ENCODE data around the gene FCGR2B.
"Not testable (repeated sequence)": the region's sequence is repeated elsewhere in the genome, so short reads cannot be mapped to it uniquely, and the experiment has no call there.

FCGR2B gene

DNA sequence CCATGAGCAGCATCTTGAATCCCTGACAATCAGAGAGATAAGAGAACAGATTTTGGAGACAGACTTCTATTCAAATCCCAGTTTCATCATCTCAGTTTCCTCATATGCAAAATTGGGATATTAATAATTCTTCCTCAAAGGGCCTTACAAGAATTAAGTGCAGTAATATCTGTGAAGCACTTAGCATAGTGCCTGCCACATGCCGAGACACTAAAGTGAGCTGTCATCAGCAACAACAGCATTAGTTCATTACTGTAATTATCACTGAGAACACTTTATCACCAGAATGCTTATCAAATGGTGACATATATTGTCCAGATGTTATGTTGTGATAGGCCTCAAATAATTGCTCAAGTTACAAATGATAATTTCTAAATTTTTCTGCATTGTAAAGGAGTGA is 57.5 kb downstream of the FCGR2B start:
- TF ChIP-seq ZFX (IDR thresholded peaks at IDR 0.05; ENCODE audit: borderline replicate concordance), result no peak
- TF ChIP-seq, protein P1, sequence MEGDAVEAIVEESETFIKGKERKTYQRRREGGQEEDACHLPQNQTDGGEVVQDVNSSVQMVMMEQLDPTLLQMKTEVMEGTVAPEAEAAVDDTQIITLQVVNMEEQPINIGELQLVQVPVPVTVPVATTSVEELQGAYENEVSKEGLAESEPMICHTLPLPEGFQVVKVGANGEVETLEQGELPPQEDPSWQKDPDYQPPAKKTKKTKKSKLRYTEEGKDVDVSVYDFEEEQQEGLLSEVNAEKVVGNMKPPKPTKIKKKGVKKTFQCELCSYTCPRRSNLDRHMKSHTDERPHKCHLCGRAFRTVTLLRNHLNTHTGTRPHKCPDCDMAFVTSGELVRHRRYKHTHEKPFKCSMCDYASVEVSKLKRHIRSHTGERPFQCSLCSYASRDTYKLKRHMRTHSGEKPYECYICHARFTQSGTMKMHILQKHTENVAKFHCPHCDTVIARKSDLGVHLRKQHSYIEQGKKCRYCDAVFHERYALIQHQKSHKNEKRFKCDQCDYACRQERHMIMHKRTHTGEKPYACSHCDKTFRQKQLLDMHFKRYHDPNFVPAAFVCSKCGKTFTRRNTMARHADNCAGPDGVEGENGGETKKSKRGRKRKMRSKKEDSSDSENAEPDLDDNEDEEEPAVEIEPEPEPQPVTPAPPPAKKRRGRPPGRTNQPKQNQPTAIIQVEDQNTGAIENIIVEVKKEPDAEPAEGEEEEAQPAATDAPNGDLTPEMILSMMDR (IDR thresholded peaks at IDR 0.05), result no peak
- H3K27ac ChIP-seq, result no peak overlapping the region

DNA sequence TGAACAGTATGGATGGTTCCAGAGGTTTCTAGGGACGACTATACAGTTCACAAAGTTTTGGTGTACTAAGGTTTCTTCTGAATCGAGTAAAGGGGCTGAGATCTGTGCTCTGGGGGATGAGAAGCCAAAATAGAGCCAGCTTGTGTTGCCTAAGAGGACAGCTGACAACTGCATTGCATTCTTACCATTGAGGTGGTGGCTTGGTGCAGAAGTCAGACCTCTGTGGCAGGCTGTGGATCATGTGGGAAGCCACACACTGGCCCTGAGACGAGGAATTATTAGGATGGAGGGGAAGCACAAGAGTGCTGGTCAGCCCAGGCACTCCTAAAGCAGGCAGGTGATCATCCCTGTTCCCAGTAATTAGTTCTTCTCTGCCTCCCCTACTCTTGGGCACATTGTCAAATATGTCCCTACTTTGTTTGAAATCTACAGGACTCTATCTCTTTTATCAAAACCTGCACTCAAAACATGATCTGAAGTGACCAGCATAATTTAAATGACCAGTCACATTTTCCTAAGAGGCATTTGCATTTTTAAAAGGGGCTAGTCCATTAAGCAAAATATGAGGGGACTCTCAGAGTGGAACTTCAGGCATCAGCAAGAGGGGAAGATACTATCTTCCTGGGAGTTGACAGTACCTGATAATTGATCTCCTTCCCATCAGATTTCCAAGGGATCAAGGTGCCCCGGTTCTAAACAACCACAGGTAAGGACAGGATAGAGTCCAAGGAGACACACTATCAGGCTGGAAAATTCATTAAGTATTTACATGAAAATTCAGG is 58.2 kb downstream of the FCGR2B start, which contains the start of gene FCRLB:
Gene FCRLB (plus strand): TSS at position 589 of the 782 bp plus-strand sequence. CDS start 1,129 bp downstream, outside the sequence.
- TF ChIP-seq, protein P1 (IDR thresholded peaks at IDR 0.05), result no peak
- TF ChIP-seq ZFX (IDR thresholded peaks at IDR 0.05; ENCODE audit: borderline replicate concordance), result no peak
- H3K27ac ChIP-seq, result no peak within 1 kb of the TSS

DNA sequence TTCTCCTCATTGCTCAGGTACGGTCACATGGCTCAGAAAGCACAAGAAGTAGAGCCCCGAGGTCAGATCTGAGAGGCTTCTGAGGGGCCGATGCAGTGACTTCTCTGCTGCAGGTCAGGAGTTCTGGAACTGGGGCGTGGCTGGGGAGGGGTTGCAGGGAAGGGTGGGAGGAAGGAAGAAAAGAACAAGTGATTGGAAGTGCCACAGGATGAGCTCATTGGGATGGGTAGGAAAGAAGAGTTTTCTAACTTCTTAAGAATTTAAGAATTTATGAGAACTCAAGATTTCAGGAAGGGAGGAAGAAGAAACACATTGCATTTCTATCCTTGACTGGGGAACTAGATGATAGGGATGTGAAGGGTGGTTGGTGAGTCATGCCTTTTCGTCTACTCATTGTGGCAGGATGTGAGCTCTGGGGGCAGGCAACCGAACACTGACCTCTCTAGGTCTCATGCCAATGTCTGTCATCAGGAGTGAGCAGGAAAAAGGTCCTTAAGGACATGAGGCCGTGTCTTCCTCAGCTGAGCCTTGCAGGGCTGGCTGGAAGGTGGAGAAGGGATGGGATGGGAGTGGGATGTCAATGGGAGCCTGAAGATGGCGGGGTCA is 58.9 kb downstream of the FCGR2B start:
- no peak overlapping the region for H3K27ac ChIP-seq
- TF ChIP-seq, protein P1 (IDR thresholded peaks at IDR 0.05), result no peak
- no peak for TF ChIP-seq ZFX (IDR thresholded peaks at IDR 0.05; ENCODE audit: borderline replicate concordance)

DNA sequence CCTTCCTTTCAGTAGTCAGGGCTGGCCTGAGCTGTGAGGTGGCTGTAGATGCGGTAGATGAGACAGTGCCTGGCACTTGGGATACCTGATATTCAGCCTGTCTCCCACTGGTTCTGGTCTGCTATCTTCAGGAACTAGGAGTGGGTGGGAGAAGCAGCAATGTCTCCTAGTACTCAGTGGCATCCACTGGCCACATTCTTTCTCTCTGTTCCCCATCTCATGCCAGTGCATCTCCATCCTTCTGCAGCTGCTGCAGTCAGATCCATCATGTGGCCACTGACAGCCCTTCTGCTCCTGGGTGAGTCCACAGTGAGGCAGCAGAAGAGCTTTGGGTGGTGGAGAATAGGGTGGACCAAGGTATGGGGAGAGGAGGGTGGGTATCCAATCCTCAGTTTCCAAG is 59.5 kb downstream of the FCGR2B start:
- no peak overlapping the region for H3K27ac ChIP-seq

DNA sequence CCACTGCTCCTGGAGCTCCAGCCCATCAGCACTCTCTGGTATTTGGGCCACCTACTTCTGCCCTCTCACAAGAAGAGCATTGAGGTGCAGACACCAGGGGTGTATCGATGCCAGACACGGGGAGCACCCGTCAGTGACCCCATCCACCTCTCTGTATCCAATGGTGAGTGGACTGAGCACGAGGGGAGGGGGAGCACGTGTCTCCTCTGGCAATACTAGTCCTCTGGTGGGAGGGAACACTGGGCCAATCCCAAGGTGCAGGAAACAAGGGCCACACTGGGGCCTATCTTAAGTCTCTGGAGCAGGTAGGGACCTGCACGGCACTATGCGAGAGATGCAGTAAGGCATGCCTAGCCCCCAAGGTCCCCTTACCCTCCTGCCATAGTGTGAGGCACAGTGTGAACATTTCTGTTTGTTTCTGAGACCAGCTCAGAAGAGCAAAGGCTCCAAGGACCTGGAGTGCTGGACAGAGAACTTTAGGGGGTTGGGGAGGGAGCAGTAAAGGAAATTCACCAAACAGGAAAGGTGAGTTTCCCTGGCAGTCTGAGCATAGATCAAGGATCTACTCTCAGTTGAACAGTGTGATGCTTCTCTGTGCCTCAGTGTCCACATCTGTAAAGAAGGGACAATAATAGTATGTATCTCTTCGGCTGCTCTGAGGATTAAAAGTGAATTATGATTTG is 60.7 kb downstream of the FCGR2B start:
- TF ChIP-seq, protein P1 (IDR thresholded peaks at IDR 0.05), result no peak
- no peak for TF ChIP-seq ZFX (IDR thresholded peaks at IDR 0.05; ENCODE audit: borderline replicate concordance)
- H3K27ac ChIP-seq, result no peak overlapping the region

More for the DNA sequence above, 59.5 kb downstream of the FCGR2B start:
- no peak for TF ChIP-seq ZFX (IDR thresholded peaks at IDR 0.05; ENCODE audit: borderline replicate concordance)
- TF ChIP-seq, protein P1 (IDR thresholded peaks at IDR 0.05), result no peak

DNA sequence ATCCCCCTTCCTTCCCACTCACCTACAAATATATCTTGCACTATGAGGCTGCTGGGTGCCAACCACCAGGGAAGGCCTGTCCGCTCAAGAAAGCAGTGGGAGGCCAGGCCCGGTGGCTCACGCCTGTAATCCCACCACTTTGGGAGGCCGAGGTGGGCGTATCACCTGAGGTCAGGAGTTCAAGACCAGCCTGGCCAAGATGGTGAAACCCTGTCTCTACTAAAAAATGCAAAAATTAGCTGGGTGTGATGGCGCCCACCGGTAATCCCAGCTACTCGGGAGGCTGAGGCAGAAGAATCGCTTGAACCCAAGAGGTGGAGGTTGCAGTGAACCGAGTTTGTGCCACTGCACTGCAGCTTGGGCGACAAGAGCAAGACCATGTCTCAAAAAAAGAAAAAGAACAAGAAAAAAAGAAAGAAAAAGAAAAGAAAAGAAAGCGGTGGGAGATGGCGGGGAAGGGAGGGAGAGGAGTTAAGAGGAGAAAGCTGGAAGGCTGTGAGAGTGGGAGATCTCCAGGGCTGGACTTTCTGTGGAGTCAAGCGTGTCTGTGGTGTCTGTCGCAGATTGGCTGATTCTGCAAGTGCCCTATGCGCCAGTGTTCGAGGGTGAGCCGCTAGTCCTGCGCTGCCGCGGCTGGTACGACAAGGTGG is 62.4 kb downstream of the FCGR2B start:
- not testable (repeated sequence) for H3K27ac ChIP-seq

DNA sequence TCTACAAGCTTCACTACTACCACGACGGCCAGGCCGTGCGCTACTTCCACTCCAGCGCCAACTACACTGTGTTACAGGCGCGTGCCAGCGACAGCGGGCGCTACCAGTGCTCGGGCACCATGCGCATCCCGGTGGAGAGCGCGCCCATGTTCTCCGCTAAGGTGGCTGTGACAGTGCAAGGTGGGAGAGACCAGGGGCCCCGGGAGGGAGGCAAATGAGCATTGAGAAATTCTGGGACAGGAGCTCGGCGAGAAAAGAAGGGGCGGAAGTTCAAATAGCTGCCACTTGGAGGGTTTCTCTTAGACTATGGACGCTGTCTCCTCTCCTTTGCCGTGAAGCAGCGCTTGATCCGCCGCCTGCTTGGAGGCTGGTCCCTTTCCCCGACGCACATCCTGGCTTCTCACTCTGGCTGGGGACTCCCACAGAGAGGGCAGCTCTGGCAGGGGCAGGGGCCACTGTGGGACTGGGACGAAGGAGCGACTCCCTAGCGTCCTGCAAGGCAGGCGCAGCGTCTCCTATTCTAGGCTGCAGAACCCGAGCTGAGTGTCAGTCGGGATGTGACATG is 63.0 kb downstream of the FCGR2B start:
- TF ChIP-seq, protein P1 (IDR thresholded peaks at IDR 0.05), result no peak
- TF ChIP-seq ZFX (IDR thresholded peaks at IDR 0.05; ENCODE audit: borderline replicate concordance), result no peak
- no peak overlapping the region for H3K27ac ChIP-seq
